Measurements from ENCODE around the gene MLH1. TPM values are rescaled to one million over a fixed set of nuclear protein-coding genes. Genes with fewer than 3 reads are reported as not detected.

The MLH1 gene
- total and polyA plus RNA-seq, 12 donors: 17.2 to 111 (median 33.3) TPM

DNA sequence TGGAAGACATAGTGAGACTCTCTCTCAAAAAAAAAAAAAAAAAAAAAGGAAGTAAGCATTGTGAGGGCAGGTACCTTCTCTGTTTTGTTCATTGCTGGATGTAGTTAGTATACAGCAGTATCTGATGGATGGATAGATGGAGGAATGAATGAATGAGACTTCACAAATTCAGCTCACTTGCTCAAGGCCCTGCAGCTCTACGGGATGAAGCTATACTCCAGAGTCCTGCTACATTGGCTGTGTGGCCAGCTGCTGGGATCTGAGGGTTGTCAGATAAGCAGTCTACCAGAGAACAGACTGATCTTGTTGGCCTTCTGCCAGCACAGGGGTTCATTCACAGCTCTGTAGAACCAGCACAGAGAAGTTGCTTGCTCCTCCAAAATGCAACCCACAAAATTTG lies 35.0 kb downstream of the MLH1 start:
- peaks cover 0 to 36% of the 10 kb centered on the region in 2 donors for H3K36me3 ChIP-seq (replicated peaks in 1 of 2)

DNA sequence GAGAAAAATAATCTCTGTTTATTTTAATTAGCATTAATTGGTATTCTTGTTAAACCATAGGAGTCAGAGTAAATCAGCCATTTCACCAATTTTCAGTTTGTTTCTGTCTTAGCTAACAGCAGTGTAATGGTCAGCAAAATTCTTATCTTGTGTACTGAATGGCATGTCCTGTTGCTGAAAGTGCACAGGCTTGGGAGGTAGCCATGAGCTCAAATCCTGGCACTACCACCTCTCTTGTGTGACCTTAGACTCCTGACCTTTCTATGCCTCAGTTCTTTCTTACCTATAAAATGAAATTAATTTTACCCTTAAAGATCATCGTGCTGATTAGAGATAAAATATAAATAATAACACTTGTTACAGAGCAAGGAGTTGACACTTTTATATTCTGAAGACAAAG lies 35.8 kb downstream of the MLH1 start:
- intact Hi-C loops (cut with DNase I): loop anchor here in 1 of 2 donors (10.0 kb wide), 1 partner anchor 186 kb away; no protein-coding TSS in a partner anchor
- no peaks in the 10 kb centered on the region for H3K27me3 ChIP-seq
- H3K4me1 ChIP-seq (replicated peaks in 1 of 2): peaks cover 0 to 9% of the 10 kb centered on the region in 2 donors
- H3K36me3 ChIP-seq (replicated peaks in 1 of 2): peaks cover 0 to 32% of the 10 kb centered on the region in 2 donors
- no peaks in the 10 kb centered on the region for H3K9me3 ChIP-seq (replicated peaks in 1 of 3)
- no peak for DNase-seq
- TF ChIP-seq, protein P1, sequence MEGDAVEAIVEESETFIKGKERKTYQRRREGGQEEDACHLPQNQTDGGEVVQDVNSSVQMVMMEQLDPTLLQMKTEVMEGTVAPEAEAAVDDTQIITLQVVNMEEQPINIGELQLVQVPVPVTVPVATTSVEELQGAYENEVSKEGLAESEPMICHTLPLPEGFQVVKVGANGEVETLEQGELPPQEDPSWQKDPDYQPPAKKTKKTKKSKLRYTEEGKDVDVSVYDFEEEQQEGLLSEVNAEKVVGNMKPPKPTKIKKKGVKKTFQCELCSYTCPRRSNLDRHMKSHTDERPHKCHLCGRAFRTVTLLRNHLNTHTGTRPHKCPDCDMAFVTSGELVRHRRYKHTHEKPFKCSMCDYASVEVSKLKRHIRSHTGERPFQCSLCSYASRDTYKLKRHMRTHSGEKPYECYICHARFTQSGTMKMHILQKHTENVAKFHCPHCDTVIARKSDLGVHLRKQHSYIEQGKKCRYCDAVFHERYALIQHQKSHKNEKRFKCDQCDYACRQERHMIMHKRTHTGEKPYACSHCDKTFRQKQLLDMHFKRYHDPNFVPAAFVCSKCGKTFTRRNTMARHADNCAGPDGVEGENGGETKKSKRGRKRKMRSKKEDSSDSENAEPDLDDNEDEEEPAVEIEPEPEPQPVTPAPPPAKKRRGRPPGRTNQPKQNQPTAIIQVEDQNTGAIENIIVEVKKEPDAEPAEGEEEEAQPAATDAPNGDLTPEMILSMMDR (IDR thresholded peaks at IDR 0.05): no peak
- no peak for TF ChIP-seq POLR2A (IDR thresholded peaks at IDR 0.05)
- H3K27ac ChIP-seq: peak overlapping the region in 2 of 5 donors; percentile 1 to 3
- no peak overlapping the region for H3K4me3 ChIP-seq
- 67 to 89% (median 80%) methylated on average over 1 of the region's 1 CpG for WGBS, 4 donors

More for the DNA sequence above, 35.0 kb downstream of the MLH1 start:
- Histone ChIP-seq H3K27ac (peak overlapping the region in 2 of 5 donors; percentile 17 to 27), H3K9me3 (replicated peaks in 1 of 3) (no peaks in the 10 kb centered on the region), H3K27me3 (no peaks in the 10 kb centered on the region), H3K4me1 (replicated peaks in 1 of 2) (peaks cover 0 to 9% of the 10 kb centered on the region in 2 donors), H3K4me3 (no peak overlapping the region)
- peak; percentile 28 to 88 (median 61) for DNase-seq
- TF ChIP-seq POLR2A (IDR thresholded peaks at IDR 0.05): no peak
- TF ChIP-seq, protein P1 (IDR thresholded peaks at IDR 0.05): no peak
- intact Hi-C loops (cut with DNase I): loop anchor here in 1 of 2 donors (10.0 kb wide), 1 partner anchor 186 kb away; no protein-coding TSS in a partner anchor
- 22 to 57% (median 55%) methylated on average over 1 of the region's 1 CpG for WGBS, 4 donors

DNA sequence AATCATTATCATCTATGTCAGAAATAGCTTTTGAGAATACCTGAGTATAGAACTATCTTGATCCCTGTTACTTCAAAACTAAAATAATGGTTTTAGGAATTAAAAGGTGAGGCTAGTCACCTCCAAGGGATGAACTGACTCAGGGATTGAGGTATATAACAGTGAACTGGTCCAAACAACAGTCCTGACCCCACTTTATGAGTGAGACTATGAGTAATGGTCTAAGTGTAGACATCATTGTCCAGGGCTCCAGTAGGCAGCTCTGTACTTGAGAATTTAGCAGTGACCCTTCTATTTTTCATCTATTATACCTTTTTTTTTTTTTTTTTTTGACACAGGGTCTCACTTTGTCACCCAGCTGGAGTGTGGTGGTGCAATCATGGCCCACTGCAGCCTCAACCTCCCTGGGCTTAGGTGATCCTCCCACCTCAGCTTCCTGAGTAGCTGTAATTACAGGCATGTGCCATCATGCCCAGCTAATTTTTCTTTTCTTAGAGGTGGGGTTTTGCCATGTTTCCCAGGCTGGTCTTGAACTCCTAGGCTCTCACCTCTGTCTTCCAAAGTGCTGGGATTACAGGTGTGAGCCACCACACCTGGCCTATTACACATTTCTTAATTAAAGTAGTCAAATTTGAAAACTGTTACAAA lies 36.3 kb downstream of the MLH1 start:
- TF ChIP-seq, protein P1 (IDR thresholded peaks at IDR 0.05): no peak
- no peak for TF ChIP-seq POLR2A (IDR thresholded peaks at IDR 0.05)
- Histone ChIP-seq H3K9me3 (replicated peaks in 1 of 3) (no peaks in the 10 kb centered on the region), H3K27ac (no peak overlapping the region), H3K4me3 (no peak overlapping the region), H3K36me3 (replicated peaks in 1 of 2) (peaks cover 0 to 32% of the 10 kb centered on the region in 2 donors), H3K4me1 (replicated peaks in 1 of 2) (peaks cover 0 to 9% of the 10 kb centered on the region in 2 donors), H3K27me3 (no peaks in the 10 kb centered on the region)
- intact Hi-C loops (cut with DNase I): loop anchor here in 1 of 2 donors (10.0 kb wide), 1 partner anchor 185 kb away; no protein-coding TSS in a partner anchor
- no peak for DNase-seq

DNA sequence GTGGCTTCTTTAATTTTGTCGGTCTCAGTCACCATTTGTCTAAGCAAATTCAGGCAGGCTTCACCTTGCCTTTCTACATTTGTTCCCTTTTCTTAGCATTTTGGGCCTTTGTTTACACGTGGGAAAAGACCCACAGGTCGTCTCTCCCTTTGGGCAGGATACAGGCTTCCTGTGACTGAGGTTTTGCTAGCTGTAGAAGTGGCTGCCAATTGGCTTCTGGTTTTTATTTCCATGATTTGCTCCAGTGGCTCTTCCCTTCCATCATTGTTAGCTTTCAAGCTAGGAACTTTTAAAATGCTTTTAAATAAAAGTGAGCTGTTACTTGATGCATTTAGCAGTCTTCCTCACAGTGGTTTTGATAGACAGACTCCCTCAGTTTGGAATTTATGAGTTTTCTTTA lies 37.3 kb downstream of the MLH1 start:
- TF ChIP-seq, protein P1 (IDR thresholded peaks at IDR 0.05): no peak
- TF ChIP-seq POLR2A (IDR thresholded peaks at IDR 0.05): no peak
- H3K36me3 ChIP-seq (replicated peaks in 1 of 2): peaks cover 0 to 25% of the 10 kb centered on the region in 2 donors
- peaks cover 0 to 9% of the 10 kb centered on the region in 2 donors for H3K4me1 ChIP-seq (replicated peaks in 1 of 2)
- intact Hi-C loops (cut with DNase I): no loop called here
- no peak overlapping the region for H3K27ac ChIP-seq
- H3K9me3 ChIP-seq (replicated peaks in 1 of 3): no peaks in the 10 kb centered on the region
- H3K4me3 ChIP-seq: no peak overlapping the region
- H3K27me3 ChIP-seq: no peaks in the 10 kb centered on the region
- WGBS, 4 donors: 67 to 75% (median 70%) methylated on average over 3 of the region's 3 CpGs
- DNase-seq: no peak
